Ovary (tissue), 9 donors: Measurements from ENCODE around the gene ABLIM2. TPM values are rescaled to one million over a fixed set of nuclear protein-coding genes. Genes with fewer than 3 reads are reported as not detected.

ENCODE experiments used
- DNase-seq, 5 donors: peaks; one replicate each; pipeline ENCODE4 v3.0.0-alpha.2; 2019 to 2020
- H3K27ac ChIP-seq, 2 donors: fragments of 200-600 bp; one replicate each; pipeline versions ENCODE4 v1.5.1 to v1.8.0; 2019 to 2022
- H3K27me3 ChIP-seq: fragments of 200-600 bp; one replicate; pipeline ENCODE4 v1.8.0; 2022
- H3K36me3 ChIP-seq: fragments of 200-600 bp; sonication (generic); one replicate; pipeline ENCODE4 v1.5.1; 2019
- H3K4me1 ChIP-seq: one replicate; pipeline ENCODE4 v1.8.1; 2013; ENCODE audit warnings: mild to moderate bottlenecking, moderate library complexity; ENCODE audit not compliant: insufficient read depth
- H3K4me3 ChIP-seq: fragments of 200-600 bp; sonication (generic); one replicate; pipeline ENCODE4 v1.5.1; 2017
- H3K9me3 ChIP-seq, 2 donors: fragments of 200-600 bp in 1 of 2; sonication (generic) in 1 of 2; one replicate each; pipeline versions ENCODE4 v1.5.1 to v1.8.1; 2013 to 2019; ENCODE audit warnings: mild to moderate bottlenecking in 1 of 2, moderate library complexity in 1 of 2
- CTCF ChIP-seq, 3 donors: fragments of 450-650 bp in 2 of 3; fragments of 200-600 bp in 1 of 3; IDR thresholded peaks; one replicate each; pipeline versions ENCODE4 v1.5.1 to v1.8.0; 2016 to 2022; ENCODE audit warnings: antibody characterized with exemption in 3 of 3, mild to moderate bottlenecking in 1 of 3
- EP300 ChIP-seq: sonication (generic); formaldehyde crosslinking; IDR thresholded peaks from one replicate; pipeline ENCODE4 v1.6.1; 2017; ENCODE audit warnings: antibody characterized with exemption
- POLR2A ChIP-seq: fragments of 450-650 bp; IDR thresholded peaks from one replicate; pipeline ENCODE4 v1.6.1; 2017; ENCODE audit warnings: antibody characterized with exemption, mild to moderate bottlenecking, moderate library complexity
- WGBS, 3 donors: extraction: QIAGEN DNeasy Blood & Tissue Kit in 1 of 3; methylation state at CpG; one replicate each; pipeline versions ENCODE4 v1.1.5 to v1.1.7; 2013 to 2017; 5-methylcytosine and 5-hydroxymethylcytosine counted together
- intact Hi-C, 4 donors: fragments of 100-400 bp; cut with DNase I; formaldehyde crosslinking; loops; one replicate each; pipeline versions ENCODE4 v1.11.0 to v1.15.1; 2022 to 2023
- polyA plus RNA-seq, 2 donors: library from polyadenylated mRNA; stranded (reverse); fragments of 200-250 nt in 1 of 2; fragments of 350-450 nt in 1 of 2; fragmentation: Illumina TruSeq in 1 of 2; extraction: RNeasy Lipid Tissue Mini Kit (QIAGEN cat#74804) in 1 of 2; gene quantifications; one replicate each; pipeline ENCODE4 v1.2.3, GENCODE V29; 2013 to 2014
- total RNA-seq, 7 donors: library from RNA; depleted of rRNA in 2 of 7; stranded (reverse); fragments of >200 nt in 2 of 7; fragmentation: NEBNext Ultra II Directional in 3 of 7; extraction: Animal tissue kit (Norgen Biotek cat#: 25700) in 3 of 7; gene quantifications; one replicate each; pipeline versions ENCODE4 v1.1.0 to v1.2.4, GENCODE V29; 2016 to 2023
- donor health status: DM: no; HTN: no; CAD: no; lungs with moderate emphysema.
- donor health status: DM: no; HTN: no; CAD: no.
- donor health status: Bipolar disorder and iron deficiency.
- donor health status: DM: yes; HTN: yes; CAD: no.
- donor health status: DM: no; HTN: no; CAD: no.
- donor health status: DM: yes; HTN: yes; CAD: no.

Gene ABLIM2
- total and polyA plus RNA-seq, 9 donors, result 0.81 to 7.9 (median 2.1) TPM

- Histone ChIP-seq H3K27ac (no peak overlapping the region), H3K4me3 (no peak overlapping the region), H3K36me3 (no peaks in the 10 kb centered on the region), H3K9me3 (no peaks in the 10 kb centered on the region), H3K27me3 (no peaks in the 10 kb centered on the region), H3K4me1 (peaks cover under 1% of the 10 kb centered on the region)
- no peak for DNase-seq
- intact Hi-C loops, result no loop called here
- TF ChIP-seq EP300 (no peak), POLR2A (no peak), CTCF (IDR thresholded peaks at IDR 0.05) (no peak)
- WGBS, 3 donors, result 86 to 91% (median 90%) methylated on average over 15 of the region's 15 CpGs
Observed at GRCh38 chr4:8151165-8151650, 7.4 kb downstream of the ABLIM2 start.

GRCh38 chr4:8150152-8151090, 8.2 kb downstream of the ABLIM2 start:
- TF ChIP-seq CTCF (IDR thresholded peaks at IDR 0.05), result no peak
- no peak for TF ChIP-seq POLR2A
- TF ChIP-seq EP300, result no peak
- no peak for DNase-seq
- Histone ChIP-seq H3K4me3 (no peak overlapping the region), H3K27ac (no peak overlapping the region), H3K9me3 (no peaks in the 10 kb centered on the region), H3K27me3 (no peaks in the 10 kb centered on the region), H3K4me1 (peaks cover 6% of the 10 kb centered on the region), H3K36me3 (no peaks in the 10 kb centered on the region)
- intact Hi-C loops, result no loop called here
- WGBS, 3 donors, result 77 to 83% (median 78%) methylated on average over 29 of the region's 29 CpGs

- no peak for DNase-seq
- Histone ChIP-seq H3K27ac (no peak overlapping the region), H3K9me3 (no peaks in the 10 kb centered on the region), H3K4me1 (peaks cover 8% of the 10 kb centered on the region), H3K36me3 (no peaks in the 10 kb centered on the region), H3K27me3 (no peaks in the 10 kb centered on the region), H3K4me3 (no peak overlapping the region)
- 75 to 81% (median 78%) methylated on average over 7 of the region's 7 CpGs for WGBS, 3 donors
- intact Hi-C loops, result no loop called here
- TF ChIP-seq EP300 (no peak), CTCF (IDR thresholded peaks at IDR 0.05) (no peak), POLR2A (no peak)
Observed at GRCh38 chr4:8149664-8150063, 8.9 kb downstream of the ABLIM2 start.

- H3K4me3 ChIP-seq, result no peak overlapping the region
- intact Hi-C loops, result no loop called here
Observed at GRCh38 chr4:8148785-8149435, 9.7 kb downstream of the ABLIM2 start.

More at GRCh38 chr4:8148785-8149435, 9.7 kb downstream of the ABLIM2 start:
- H3K4me1 ChIP-seq, result peaks cover 9% of the 10 kb centered on the region
- WGBS, 3 donors, result 87 to 90% (median 90%) methylated on average over 13 to 14 of the region's 14 CpGs
- no peak for DNase-seq
- no peak for TF ChIP-seq EP300
- no peak for TF ChIP-seq POLR2A
- no peak for TF ChIP-seq CTCF (IDR thresholded peaks at IDR 0.05)
- H3K36me3 ChIP-seq, result no peaks in the 10 kb centered on the region
- H3K27ac ChIP-seq, result no peak overlapping the region
- no peaks in the 10 kb centered on the region for H3K9me3 ChIP-seq
- no peaks in the 10 kb centered on the region for H3K27me3 ChIP-seq
